Activated T-helper 9 cell treated with anti-CD3 and anti-CD28 coated beads, Interleukin-2, amount 50 U/mL, for 16 hours (primary cell): ENCODE measurements around the gene SYT7.

Experiments
- DNase-seq: peaks from one replicate; pipeline ENCODE4 v3.0.0-alpha.2; 2020; ENCODE audit warnings: low read depth

SYT7 gene

DNA sequence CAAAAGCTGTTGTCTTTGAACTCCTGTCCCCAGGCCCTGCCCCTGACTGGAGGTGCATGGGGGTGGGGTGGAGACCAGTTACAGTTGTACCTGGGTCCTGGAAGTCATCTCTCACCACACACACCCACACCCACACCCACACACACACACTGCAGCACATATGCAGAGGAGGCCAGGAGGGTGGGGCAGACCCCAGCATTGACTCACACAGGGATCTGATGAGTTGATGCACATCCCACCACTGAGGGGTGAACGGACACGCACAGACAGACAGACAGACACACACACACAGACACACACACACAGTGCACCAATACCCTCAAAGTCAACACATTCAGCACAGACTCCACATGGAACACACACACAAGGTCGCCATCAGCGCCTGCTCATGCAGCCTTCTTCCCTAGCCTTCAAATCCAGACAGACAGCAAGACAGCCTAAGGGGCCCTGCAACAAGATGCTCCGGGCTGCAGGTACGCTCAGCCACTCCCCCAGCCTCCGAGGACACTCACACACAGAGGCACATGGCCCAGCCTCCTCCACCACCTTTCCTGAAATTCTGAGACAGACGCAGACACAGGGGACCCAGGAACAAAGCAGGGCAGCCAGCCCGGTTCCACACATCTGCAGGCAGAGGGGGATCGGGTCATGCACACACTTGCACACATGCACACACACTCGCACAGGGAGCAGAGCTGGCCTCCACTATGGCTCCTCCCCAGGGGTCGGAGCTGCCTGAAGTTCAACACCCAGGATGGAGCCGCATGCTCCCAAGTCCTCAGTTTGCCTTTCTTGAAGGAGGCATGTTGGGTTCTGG, 26.5 kb downstream of the SYT7 start:
- no peak for DNase-seq

- no peak for DNase-seq
These were observed 27.3 kb downstream of the SYT7 start for GRCh38 chr11:61553373-61554171.

DNA sequence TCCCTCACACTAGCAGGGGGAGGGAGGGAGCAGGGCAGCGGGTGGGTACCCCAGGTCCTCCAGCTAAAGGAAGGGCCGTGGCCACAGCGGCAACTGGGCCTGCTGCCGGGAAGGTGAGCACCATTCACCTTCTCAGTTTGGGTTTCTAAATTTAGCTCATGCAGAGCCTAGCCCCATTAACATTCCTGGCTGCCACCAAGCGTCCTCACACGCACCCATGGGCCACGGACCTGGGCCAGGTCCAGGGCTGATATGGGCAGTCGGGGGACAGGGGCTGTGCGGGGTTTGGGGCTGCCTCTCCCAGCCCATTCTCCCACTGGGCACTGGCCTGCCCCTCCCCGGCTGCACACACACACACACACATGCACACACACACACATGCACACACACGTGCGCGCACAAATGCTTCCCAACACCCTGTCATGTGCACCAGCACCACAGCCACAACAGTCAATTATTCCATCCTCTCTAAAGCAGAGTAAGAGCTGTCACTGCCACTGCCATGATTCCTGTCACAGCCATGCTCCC, 28.7 kb downstream of the SYT7 start:
- no peak for DNase-seq

- no peak for DNase-seq
These were observed 29.2 kb downstream of the SYT7 start for GRCh38 chr11:61551634-61552033.

- no peak for DNase-seq
These were observed 30.1 kb downstream of the SYT7 start for GRCh38 chr11:61550665-61551227.

GRCh38 chr11:61549662-61550568, 31.0 kb downstream of the SYT7 start:
- DNase-seq = no peak

- DNase-seq = no peak
These were observed 31.7 kb downstream of the SYT7 start for GRCh38 chr11:61549177-61549576.

GRCh38 chr11:61547246-61547645, 33.6 kb downstream of the SYT7 start:
- no peak for DNase-seq

- DNase-seq = no peak
These were observed 34.2 kb downstream of the SYT7 start for GRCh38 chr11:61546663-61547062.

DNA sequence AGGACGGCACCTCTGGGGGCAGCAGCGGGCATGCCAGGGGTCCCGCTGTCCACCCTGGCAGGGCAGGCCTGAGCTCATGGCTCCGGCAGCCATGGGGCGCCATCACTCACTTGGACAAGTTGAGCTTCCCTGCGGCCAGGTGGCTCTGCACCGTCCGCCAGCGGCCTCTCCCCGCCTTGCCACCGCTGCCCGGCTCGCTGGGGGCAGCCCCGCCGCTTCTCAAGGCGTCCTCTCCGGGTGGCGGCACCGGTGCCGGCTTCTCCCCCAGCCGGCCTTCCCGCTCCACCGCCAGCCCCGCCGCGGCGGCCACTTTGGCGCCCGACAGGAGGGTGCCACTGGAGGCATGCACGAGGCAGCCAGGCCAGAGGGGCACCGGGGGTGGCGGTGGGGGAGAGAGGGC, 35.0 kb downstream of the SYT7 start:
- no peak for DNase-seq

DNA sequence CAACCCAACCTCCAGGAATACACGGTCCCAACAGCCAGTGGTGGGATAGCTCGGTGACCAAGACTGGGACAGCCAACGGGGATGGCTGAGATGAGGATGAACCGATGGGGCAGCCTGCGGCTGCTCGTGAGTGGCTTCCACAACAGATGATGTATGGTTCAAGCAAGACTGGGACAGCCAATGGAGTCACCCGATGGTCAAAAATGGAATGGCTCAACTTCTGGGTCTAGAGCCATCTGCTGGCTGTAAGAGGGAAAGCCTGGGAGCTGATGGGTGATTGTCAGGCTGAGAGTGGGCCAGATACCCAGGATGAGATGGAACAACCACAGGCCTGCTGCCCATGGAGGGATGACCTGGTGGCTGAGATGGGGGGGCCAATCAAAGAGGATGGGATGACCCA, 35.5 kb downstream of the SYT7 start:
- DNase-seq = no peak

DNA sequence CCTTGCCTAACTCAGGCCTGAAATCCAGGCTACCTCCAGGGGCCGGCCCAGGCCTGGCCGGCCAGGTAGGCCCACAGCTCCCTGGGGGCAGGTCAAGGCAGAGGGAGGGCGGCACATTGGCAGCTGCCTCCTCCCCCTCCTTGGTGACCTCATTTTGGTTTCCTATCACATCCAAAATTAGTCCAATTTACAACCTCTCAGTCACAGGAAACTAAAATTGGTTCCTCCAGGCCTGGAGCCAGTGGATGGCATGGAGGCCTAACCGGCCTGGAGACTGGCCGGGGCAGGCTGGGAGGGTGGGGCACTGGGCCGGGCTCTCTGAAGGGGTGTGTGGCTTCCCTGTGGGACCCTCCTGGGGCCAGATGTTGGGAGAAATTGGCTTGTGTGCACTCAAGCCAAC, 36.4 kb downstream of the SYT7 start:
- DNase-seq = no peak

- no peak for DNase-seq
These were observed 37.1 kb downstream of the SYT7 start for GRCh38 chr11:61543606-61544306.

- no peak for DNase-seq
These were observed 38.2 kb downstream of the SYT7 start for GRCh38 chr11:61542705-61543104.

DNA sequence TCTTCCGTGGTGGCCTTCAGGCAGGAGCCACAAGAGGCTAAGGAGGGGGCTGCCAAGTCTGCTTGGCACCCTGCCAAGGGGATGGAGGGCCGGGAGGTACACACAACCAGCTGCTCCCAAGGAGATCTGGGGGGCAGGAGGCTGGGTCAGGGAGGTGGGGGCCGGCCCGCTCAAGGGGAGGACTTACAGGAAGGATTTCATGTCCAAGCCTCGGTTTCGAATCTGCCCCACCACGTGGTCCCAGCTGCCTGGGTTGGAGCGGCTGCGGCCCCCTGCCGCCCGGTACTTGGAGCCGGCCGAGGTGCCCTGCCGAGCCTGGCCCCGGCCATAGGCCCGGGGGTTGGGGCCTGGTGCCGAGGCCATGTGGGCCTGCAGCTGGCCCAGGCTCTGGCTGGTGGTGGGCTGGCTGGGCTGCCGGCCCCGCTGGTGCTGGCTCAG, 38.8 kb downstream of the SYT7 start:
- DNase-seq = no peak

GRCh38 chr11:61541598-61541997, 39.3 kb downstream of the SYT7 start:
- DNase-seq = no peak

DNA sequence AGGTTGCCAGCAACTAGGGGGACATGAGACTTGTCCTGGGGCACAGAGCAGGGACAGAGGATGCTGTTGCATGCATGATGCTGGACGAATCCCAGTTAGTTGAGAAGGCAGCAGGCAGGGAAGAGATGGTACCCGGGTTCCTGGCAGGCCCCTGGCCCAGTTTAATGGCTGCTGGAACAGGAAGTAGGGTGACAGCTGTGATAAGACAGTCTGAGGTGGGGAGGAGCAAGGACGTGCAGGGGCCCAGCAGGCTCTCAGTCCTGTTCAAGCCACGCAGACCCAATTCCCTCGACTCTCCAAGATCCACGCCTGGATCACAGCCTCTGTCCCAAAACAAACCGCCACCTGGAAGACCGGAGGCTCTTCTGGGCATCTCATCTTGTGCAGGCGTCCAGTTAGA, 40.3 kb downstream of the SYT7 start:
- no peak for DNase-seq

DNA sequence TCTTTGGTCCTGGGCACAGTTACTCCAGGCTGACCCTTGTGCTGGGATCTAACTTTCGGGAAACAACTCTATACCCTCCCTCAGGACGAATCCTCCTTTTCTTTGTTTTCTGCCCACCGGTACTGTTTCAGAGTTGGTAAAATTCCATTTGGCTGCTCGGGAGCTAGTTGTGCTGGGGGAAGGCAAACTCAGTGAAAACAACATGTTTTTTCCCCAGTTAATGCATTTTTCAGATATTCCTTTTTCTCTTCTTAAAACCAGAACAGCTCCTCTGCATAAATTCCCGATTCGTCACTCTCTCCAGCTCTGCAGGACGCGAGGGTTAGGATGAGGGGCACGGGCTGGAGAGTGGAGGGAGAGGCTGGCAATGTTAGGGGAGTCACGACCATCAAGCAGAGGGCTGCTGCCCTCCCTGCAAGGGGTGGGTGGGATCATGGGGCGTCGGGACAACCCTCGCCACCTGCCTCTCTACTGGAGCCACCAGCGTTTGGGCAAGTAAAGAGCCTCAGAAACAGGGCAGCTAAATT, 41.0 kb downstream of the SYT7 start:
- no peak for DNase-seq

- no peak for DNase-seq
These were observed 41.9 kb downstream of the SYT7 start for GRCh38 chr11:61539006-61539405.

DNA sequence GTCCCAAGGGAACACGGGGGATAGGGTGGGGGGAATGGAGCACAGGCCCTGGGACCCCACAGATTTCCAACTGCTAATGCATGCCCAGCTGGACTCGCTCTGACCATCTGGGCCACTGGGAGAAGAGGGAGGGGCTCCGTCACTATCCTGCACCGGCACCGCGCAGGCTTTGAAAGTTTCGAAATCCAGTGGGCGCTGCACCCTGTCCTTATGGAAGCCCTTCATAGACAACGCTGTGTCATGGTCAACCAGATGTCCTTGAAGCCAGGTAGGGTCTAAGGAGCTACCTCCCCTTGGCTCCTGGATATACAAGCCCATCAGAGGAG, 42.3 kb downstream of the SYT7 start:
- DNase-seq = no peak

DNA sequence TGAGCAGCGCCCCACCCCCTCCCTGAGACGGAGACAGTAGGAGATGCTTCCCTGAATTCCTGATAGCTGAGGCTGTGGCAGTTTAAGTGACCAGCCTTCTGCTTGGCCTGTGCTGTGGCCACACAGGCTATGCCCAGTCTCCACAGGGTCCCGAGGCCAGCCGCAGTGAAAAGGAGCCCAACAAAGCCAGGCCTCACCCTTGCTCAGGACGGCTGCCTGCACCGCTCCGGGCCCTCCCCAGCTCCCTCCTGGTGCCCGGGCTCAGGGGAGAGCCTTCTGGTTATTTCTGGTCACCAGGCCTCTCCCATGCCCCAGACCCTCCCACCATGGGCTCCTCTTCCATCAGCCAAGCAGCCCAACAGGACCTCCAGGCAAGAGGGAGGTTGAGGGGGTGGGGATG, 43.5 kb downstream of the SYT7 start:
- no peak for DNase-seq
